HEK293T (cell line): ENCODE results near the gene GPHA2.

Source experiments
- CTCF ChIA-PET: fragments of 350-600 bp; formaldehyde crosslinking; extraction: SDS; loops from one replicate; lab custom pipeline; 2021; ENCODE audit warnings: antibody characterized with exemption, inconsistent platforms; lab: Yijun Ruan, JAX
- POLR2A ChIA-PET: fragments of 350-600 bp; formaldehyde crosslinking; extraction: SDS; loops from one replicate; lab custom pipeline; 2020; ENCODE audit warnings: antibody characterized with exemption, inconsistent platforms; lab: Yijun Ruan, JAX
- DNase-seq: peaks from one replicate; pipeline ENCODE4 v3.0.0; 2012; ENCODE audit warnings: mixed read lengths; ENCODE audit errors: extremely low spot score
- ARNT ChIP-seq: fragments of 450-650 bp; IDR thresholded peaks from 2 replicates; pipeline ENCODE4 v1.6.1; 2017; ENCODE audit warnings: mild to moderate bottlenecking
- BHLHE40 ChIP-seq: fragments of 450-650 bp; IDR thresholded peaks from 2 replicates; pipeline ENCODE4 v1.6.1; 2016; ENCODE audit warnings: mild to moderate bottlenecking, moderate library complexity, borderline replicate concordance
- CTBP1 ChIP-seq: fragments of 450-650 bp; IDR thresholded peaks from 2 replicates; pipeline ENCODE4 v1.6.1; 2016; ENCODE audit warnings: borderline replicate concordance
- ELF4 ChIP-seq: fragments of 450-650 bp; IDR thresholded peaks from 2 replicates; pipeline ENCODE4 v1.6.1; 2017; ENCODE audit warnings: antibody characterized with exemption
- FOXA1 ChIP-seq: fragments of 450-650 bp; IDR thresholded peaks from 2 replicates; pipeline ENCODE4 v1.6.1; 2016; ENCODE audit warnings: mild to moderate bottlenecking
- FOXK2 ChIP-seq: fragments of 450-650 bp; IDR thresholded peaks from 2 replicates; pipeline ENCODE4 v1.6.1; 2016; ENCODE audit warnings: mild to moderate bottlenecking
- FOXM1 ChIP-seq: fragments of 450-650 bp; IDR thresholded peaks from 2 replicates; pipeline ENCODE4 v1.6.1; 2017; ENCODE audit warnings: mild to moderate bottlenecking, borderline replicate concordance
- HDGF ChIP-seq: fragments of 450-650 bp; IDR thresholded peaks from 2 replicates; pipeline ENCODE4 v1.6.1; 2017; ENCODE audit warnings: antibody characterized with exemption, borderline replicate concordance
- L3MBTL2 ChIP-seq: fragments of 450-650 bp; conservative IDR thresholded peaks from 2 replicates; pipeline ENCODE4 v1.6.1; 2016; ENCODE audit warnings: mild to moderate bottlenecking
- LEF1 ChIP-seq: fragments of 450-650 bp; IDR thresholded peaks from 2 replicates; pipeline ENCODE4 v1.6.1; 2017; ENCODE audit warnings: mild to moderate bottlenecking, borderline replicate concordance
- NFRKB ChIP-seq: fragments of 450-650 bp; IDR thresholded peaks from 2 replicates; pipeline ENCODE4 v1.6.1; 2016; ENCODE audit warnings: mild to moderate bottlenecking, moderate library complexity
- SP1 ChIP-seq: fragments of 450-650 bp; IDR thresholded peaks from 2 replicates; pipeline ENCODE4 v1.6.1; 2017
- SUZ12 ChIP-seq: fragments of 450-650 bp; IDR thresholded peaks from 2 replicates; pipeline ENCODE4 v1.6.1; 2016; ENCODE audit warnings: mild to moderate bottlenecking
- TARDBP ChIP-seq: fragments of 450-650 bp; IDR thresholded peaks from 2 replicates; pipeline ENCODE4 v1.6.1; 2016
- ZNF384 ChIP-seq: fragments of 450-650 bp; IDR thresholded peaks from 2 replicates; pipeline ENCODE4 v1.6.1; 2016
- TF ChIP-seq, protein P1 (sequence below): fragments of 450-650 bp; IDR thresholded peaks from 2 replicates; pipeline ENCODE4 v1.6.1; 2016

Gene GPHA2

DNA sequence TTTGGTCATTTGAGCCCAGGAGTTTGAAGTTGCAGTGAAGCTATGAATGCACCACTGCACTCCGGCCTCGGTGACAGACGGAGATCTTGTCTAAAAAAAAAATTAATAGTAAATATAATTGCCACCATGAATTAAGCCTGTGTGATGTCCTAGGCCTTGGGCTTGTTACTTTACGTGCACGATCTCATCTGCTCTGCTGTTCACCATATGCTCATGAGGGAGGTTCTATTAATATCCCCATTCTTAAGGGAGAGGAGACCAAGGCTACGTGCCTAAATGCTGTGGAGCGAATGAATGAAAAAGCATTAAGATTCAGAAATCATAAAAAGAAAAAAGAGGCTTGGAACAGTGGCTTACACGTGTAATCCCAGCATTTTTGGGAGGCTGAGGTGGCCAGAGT, 16.1 kb downstream of the GPHA2 start:
- POLR2A ChIA-PET: interaction anchor here (1.7 kb wide), 1 partner anchor 202 kb away, joined by 5 read pairs; the partner anchor contains the start of genes FAU and MRPL49
- CTCF ChIA-PET: no interaction called here
- TF ChIP-seq FOXM1 (no peak), L3MBTL2 (no peak), HDGF (no peak)
- TF ChIP-seq, protein P1, sequence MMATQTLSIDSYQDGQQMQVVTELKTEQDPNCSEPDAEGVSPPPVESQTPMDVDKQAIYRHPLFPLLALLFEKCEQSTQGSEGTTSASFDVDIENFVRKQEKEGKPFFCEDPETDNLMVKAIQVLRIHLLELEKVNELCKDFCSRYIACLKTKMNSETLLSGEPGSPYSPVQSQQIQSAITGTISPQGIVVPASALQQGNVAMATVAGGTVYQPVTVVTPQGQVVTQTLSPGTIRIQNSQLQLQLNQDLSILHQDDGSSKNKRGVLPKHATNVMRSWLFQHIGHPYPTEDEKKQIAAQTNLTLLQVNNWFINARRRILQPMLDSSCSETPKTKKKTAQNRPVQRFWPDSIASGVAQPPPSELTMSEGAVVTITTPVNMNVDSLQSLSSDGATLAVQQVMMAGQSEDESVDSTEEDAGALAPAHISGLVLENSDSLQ: no peak
- DNase-seq: no peak

DNA sequence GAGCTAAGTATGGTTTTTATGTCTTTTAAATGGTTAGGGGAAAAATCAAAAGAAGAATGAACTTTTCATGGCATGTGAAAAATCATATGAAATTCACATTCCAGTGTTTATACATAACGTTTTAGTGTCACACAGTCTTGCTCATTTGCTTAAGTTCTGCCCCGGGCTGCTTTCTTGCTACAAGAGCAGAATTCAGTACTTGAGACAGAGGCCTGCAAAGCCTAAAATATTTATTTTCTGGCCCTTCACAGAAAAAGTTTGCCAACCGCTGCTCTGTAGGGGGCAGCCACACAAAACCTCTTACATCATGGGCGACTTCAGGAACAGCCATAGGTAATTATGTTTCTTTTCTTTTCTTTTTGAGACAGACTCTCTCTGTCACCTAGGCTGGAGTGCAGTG, 17.7 kb downstream of the GPHA2 start:
- DNase-seq: no peak
- ChIA-PET CTCF (interaction anchor here (1.2 to 1.4 kb wide), 2 partner anchors 27 to 79 kb away, joined by 3 read pairs; partner anchors contain the start of gene BATF2), POLR2A (interaction anchor here (0.6 to 1.7 kb wide), 4 partner anchors 16 to 204 kb away, joined by 3 to 5 read pairs (median 4); partner anchors contain the start of genes FAU and MRPL49)
- TF ChIP-seq NFRKB: no peak
- TF ChIP-seq FOXA1: no peak
- no peak for TF ChIP-seq SP1
- TF ChIP-seq BHLHE40: no peak
- no peak for TF ChIP-seq SUZ12
- TF ChIP-seq ARNT: no peak
- TF ChIP-seq, protein P1: no peak

DNA sequence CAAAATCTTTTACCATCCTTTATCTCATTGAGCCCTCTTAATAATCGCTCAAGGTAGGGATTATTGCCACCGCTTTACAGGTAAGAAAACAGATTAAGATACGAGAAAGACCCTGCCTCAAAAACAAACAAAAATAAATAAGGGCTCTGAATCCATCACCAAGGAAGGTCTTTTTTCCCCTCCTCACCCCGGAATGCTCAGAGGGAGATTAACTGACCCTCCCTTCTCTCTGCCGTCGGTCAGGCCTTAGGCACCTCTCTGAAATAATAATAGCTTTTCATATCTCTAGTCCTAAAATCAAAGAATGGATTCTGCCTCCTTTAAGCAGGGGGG, 18.1 kb downstream of the GPHA2 start:
- ChIA-PET CTCF (interaction anchor here (1.2 to 1.4 kb wide), 2 partner anchors 27 to 79 kb away, joined by 3 read pairs; partner anchors contain the start of gene BATF2), POLR2A (interaction anchor here (0.6 to 1.7 kb wide), 4 partner anchors 17 to 204 kb away, joined by 3 to 5 read pairs (median 4); partner anchors contain the start of genes FAU and MRPL49)

DNA sequence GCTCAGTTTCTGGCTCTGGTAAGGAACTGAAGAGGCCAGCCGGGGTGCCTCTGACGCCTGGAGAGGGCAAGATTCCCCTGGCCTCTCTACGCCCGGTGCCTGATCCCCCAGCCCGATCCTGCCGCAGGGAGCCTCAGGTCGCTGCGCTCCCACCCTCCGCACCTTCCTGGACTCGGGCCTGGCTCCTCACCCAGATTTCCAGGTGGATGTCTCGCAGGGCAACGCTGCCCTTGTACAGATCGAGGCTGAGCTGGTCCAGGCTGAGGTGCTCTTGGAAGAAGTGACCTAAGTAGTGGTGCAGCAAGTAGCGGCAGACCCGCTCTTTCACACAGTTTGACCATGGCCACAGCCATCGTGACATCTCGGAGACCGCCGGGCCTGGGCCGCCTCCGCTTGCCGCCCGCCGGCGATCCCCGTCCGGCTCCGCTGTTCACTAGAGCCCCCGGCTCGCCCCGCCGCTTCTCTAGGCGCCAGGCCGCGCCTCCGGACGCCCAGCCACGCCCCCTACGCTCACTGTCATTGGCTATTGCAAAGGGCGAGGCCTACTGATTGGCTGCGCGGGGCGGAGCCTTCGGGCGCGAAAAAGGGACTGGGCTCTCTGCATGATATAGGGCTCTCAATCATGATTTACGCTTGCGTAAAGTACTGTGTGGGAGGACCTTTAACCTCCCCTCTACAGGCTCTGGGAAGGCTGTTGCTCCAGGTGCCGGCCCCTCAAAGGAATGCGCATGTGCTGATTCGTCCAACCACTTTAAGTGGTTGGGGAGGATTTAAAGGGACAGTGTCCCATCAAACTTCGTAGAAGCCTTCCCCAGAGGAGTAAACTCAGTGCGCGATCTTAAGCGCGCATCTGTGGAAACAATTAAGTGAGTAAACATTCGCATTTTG, 18.7 kb downstream of the GPHA2 start, which contains the start of gene ATG2A:
ATG2A (minus strand) TSS at position 435 of the 888 bp plus-strand sequence; CDS start at position 361, 74 bp downstream.
- CTCF ChIA-PET: interaction anchor here (1.2 to 1.4 kb wide), 2 partner anchors 26 to 80 kb away, joined by 3 read pairs; partner anchors contain the start of gene BATF2
- peak; percentile 97 for DNase-seq
- TF ChIP-seq CTBP1: no peak
- TF ChIP-seq BHLHE40: no peak
- no peak for TF ChIP-seq L3MBTL2
- no peak for TF ChIP-seq NFRKB
- TF ChIP-seq, protein P1: peak; percentile 96
- POLR2A ChIA-PET: interaction anchor here (0.6 to 0.7 kb wide), 2 partner anchors 19 to 96 kb away, joined by 3 to 5 read pairs; partner anchors contain the start of gene GPHA2

More for the DNA sequence above, 18.1 kb downstream of the GPHA2 start:
- DNase-seq: no peak
- TF ChIP-seq TARDBP: no peak
- TF ChIP-seq L3MBTL2: no peak
- no peak for TF ChIP-seq SUZ12
- no peak for TF ChIP-seq LEF1
- TF ChIP-seq ARNT: no peak
- no peak for TF ChIP-seq CTBP1
- TF ChIP-seq FOXM1: no peak
- TF ChIP-seq FOXA1: no peak
- TF ChIP-seq NFRKB: no peak
- TF ChIP-seq, protein P1: no peak
- no peak for TF ChIP-seq ZNF384
- TF ChIP-seq HDGF: no peak

DNA sequence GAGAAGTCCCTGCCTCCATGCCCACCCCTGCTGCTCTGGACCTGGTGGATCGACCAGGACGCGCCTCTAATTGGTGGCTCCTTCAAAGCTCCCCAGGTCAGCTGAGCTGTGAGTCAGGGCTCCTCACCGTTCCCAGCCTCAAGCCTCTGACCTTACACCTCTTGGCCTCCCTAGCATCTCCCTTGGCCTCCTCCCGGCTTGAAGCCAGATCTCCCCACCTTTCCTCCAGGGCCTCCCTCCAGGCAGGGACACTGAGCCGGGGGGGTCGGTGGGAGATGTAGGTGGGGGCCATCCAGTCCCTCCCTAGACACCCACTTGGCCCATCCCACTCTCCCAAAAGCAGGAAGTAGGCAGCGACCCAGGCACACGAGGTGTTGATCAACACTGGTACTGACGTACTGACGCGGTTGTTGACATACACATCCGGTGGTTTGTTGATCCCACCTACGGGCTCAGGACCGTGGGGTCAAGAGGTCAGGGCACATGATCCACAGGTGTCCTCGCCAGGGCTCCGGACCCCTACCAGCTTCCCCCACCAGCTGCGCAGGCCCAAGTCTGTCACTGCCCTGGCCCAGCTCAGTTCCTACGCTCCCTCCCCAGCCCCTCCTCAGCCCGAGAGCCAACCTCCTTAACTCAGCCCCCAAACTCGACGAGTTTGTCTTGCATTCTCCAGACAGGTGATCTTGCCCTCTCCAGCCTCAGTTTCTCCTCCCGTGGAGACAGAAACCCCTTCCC, 19.5 kb downstream of the GPHA2 start:
- TF ChIP-seq NFRKB (no peak), CTBP1 (no peak), FOXK2 (no peak), HDGF (no peak), FOXM1 (no peak), ZNF384 (no peak), LEF1 (no peak), BHLHE40 (no peak), L3MBTL2 (no peak), TARDBP (no peak), FOXA1 (no peak), ARNT (no peak), ELF4 (no peak)
- TF ChIP-seq, protein P1: no peak
- DNase-seq: peak; percentile 27
- ChIA-PET CTCF (no interaction called here), POLR2A (interaction anchor here (0.7 kb wide), 1 partner anchor 20 kb away, joined by 5 read pairs; the partner anchor contains the start of gene GPHA2)
